B cell (primary cell): ENCODE data around the gene KCNJ1. TPM values are rescaled to one million over a fixed set of nuclear protein-coding genes. Genes with fewer than 3 reads are reported as not detected.

ENCODE experiments used
- ATAC-seq: fragments of 200-7000 bp; cut with Tn5 transposase; one replicate; pipeline ENCODE4 v1.10.0; 2021; ENCODE audit warnings: low read depth, mild to moderate bottlenecking, moderate number of reproducible peaks, moderate library complexity
- CTCF ChIA-PET: fragments of 350-600 bp; sonication (Branson Sonifier 250); formaldehyde crosslinking; loops from one replicate; lab custom pipeline; 2021; ENCODE audit warnings: antibody characterized with exemption, inconsistent platforms; lab: Charles Lee
- POLR2A ChIA-PET: fragments of 350-600 bp; sonication (Branson Sonifier 250); formaldehyde crosslinking; loops from one replicate; lab custom pipeline; 2021; ENCODE audit warnings: antibody characterized with exemption; lab: Charles Lee
- DNase-seq: peaks from one replicate; pipeline ENCODE4 v3.0.0; 2013
- H2AFZ ChIP-seq: 2 replicates; pipeline ENCODE4 v1.6.1; 2012; ENCODE audit warnings: mild to moderate bottlenecking, low read depth, low read length; ENCODE audit not compliant: insufficient read depth, poor library complexity, severe bottlenecking
- H3K27ac ChIP-seq, 2 donors: 1 replicate in 1 of 2; 2 replicates in 1 of 2; pipeline ENCODE4 v1.5.1; 2012 to 2013; ENCODE audit warnings: low read length in 2 of 2, mild to moderate bottlenecking in 2 of 2, moderate library complexity in 1 of 2
- H3K27me3 ChIP-seq, 4 experiments: fragments of 200-600 bp in 1 of 4; sonication (generic) in 1 of 4; replicated peaks in 1 of 4; 1 replicate in 2 of 4; 2 replicates in 2 of 4; pipeline versions ENCODE4 v1.6.1 to v1.7.0; 2013 to 2016; ENCODE audit warnings: low read length in 3 of 4, mild to moderate bottlenecking in 2 of 4, mixed read lengths in 1 of 4, moderate library complexity in 1 of 4; ENCODE audit not compliant: insufficient read depth in 4 of 4, control insufficient read depth in 3 of 4; ENCODE audit errors: control extremely low read depth in 1 of 4
- H3K36me3 ChIP-seq, 2 experiments: replicated peaks in 1 of 2; 1 replicate in 1 of 2; 2 replicates in 1 of 2; pipeline versions ENCODE4 v1.6.1 to v1.7.1; 2013; ENCODE audit warnings: low read length in 1 of 2; ENCODE audit not compliant: insufficient read depth in 2 of 2, control insufficient read depth in 1 of 2; ENCODE audit errors: control extremely low read depth in 1 of 2, extremely low read depth in 1 of 2
- H3K4me1 ChIP-seq, 2 donors: fragments of 200-600 bp in 1 of 2; sonication (generic) in 1 of 2; 1 replicate in 1 of 2; 2 replicates in 1 of 2; pipeline versions ENCODE4 v1.5.1 to v1.6.1; 2013 to 2017; ENCODE audit warnings: low read length in 2 of 2; ENCODE audit not compliant: control insufficient read depth in 2 of 2, insufficient read depth in 2 of 2
- H3K4me2 ChIP-seq: replicated peaks from 2 replicates; pipeline ENCODE3; 2012; ENCODE audit warnings: mild to moderate bottlenecking, low read depth, low read length; ENCODE audit not compliant: poor library complexity, severe bottlenecking
- H3K4me3 ChIP-seq, 5 experiments: fragments of 200-600 bp in 1 of 5; sonication (generic) in 1 of 5; 1 replicate in 3 of 5; 2 replicates in 2 of 5; pipeline versions ENCODE4 v1.5.1 to v1.7.0; 2011 to 2016; ENCODE audit warnings: low read length in 4 of 5, mild to moderate bottlenecking in 4 of 5, low read depth in 2 of 5, control low read depth in 1 of 5, moderate library complexity in 1 of 5; ENCODE audit not compliant: insufficient read depth in 1 of 5; ENCODE audit errors: control extremely low read depth in 1 of 5, extremely low read depth in 1 of 5
- H3K79me2 ChIP-seq: fragments of 200-600 bp; sonication (generic); one replicate; pipeline ENCODE4 v1.6.0; 2016; ENCODE audit warnings: low read length; ENCODE audit not compliant: control insufficient read depth, insufficient read depth
- H3K9ac ChIP-seq: fragments of 200-600 bp; sonication (generic); 2 replicates; pipeline ENCODE4 v1.6.1; 2017; ENCODE audit warnings: mild to moderate bottlenecking, low read length, moderate library complexity
- H3K9me3 ChIP-seq, 3 donors: one replicate each; pipeline versions ENCODE4 v1.6.1 to v1.7.1; 2013; ENCODE audit warnings: low read length in 2 of 3; ENCODE audit not compliant: control insufficient read depth in 2 of 3, insufficient read depth in 1 of 3; ENCODE audit errors: control extremely low read depth in 1 of 3
- H4K20me1 ChIP-seq: 2 replicates; pipeline ENCODE4 v1.6.0; 2012; ENCODE audit warnings: mild to moderate bottlenecking, low read length; ENCODE audit not compliant: insufficient read depth, control insufficient read depth, poor library complexity, severe bottlenecking
- H3K27ac Mint-ChIP-seq: one replicate; pipeline ENCODE4 v1.8.0; 2021; ENCODE audit warnings: mixed read lengths
- H3K27me3 Mint-ChIP-seq: one replicate; pipeline ENCODE4 v1.8.0; 2021; ENCODE audit warnings: mixed read lengths
- H3K4me1 Mint-ChIP-seq: one replicate; pipeline ENCODE4 v1.8.0; 2021; ENCODE audit warnings: mixed read lengths
- H3K4me3 Mint-ChIP-seq: one replicate; pipeline ENCODE4 v1.8.0; 2021; ENCODE audit warnings: mixed read lengths
- H3K9me3 Mint-ChIP-seq: one replicate; pipeline ENCODE4 v1.8.0; 2022; ENCODE audit warnings: mixed read lengths; ENCODE audit not compliant: insufficient read depth
- CTCF ChIP-seq: fragments of 200-600 bp; IDR thresholded peaks from one replicate; pipeline ENCODE4 v1.8.0; 2022; ENCODE audit warnings: antibody characterized with exemption, mild to moderate bottlenecking
- EZH2 ChIP-seq: IDR thresholded peaks from 2 replicates; pipeline ENCODE4 v1.6.1; 2012; ENCODE audit warnings: borderline replicate concordance, low read depth, mild to moderate bottlenecking, moderate library complexity, low read length; ENCODE audit not compliant: insufficient read depth, poor library complexity, severe bottlenecking
- WGBS: methylation state at CpG from one replicate; pipeline ENCODE4 v1.1.5; 2013; ENCODE audit warnings: missing lambda C conversion rate; ENCODE audit not compliant: insufficient coverage; 5-methylcytosine and 5-hydroxymethylcytosine counted together
- intact Hi-C: fragments of 100-400 bp; cut with micrococcal nuclease; formaldehyde crosslinking; loops from one replicate; pipeline ENCODE4 v1.10.0; 2022
- polyA plus RNA-seq: library from polyadenylated mRNA; depleted of rRNA; stranded (reverse); fragments of >200 nt; gene quantifications from 2 replicates; pipeline ENCODE4 v1.2.3, GENCODE V29; 2012
- total RNA-seq, 2 donors: library from RNA; stranded (reverse); fragments of 120-200 nt in 1 of 2; gene quantifications; 1 replicate in 1 of 2; 2 replicates in 1 of 2; pipeline versions ENCODE4 v1.2.3 to v1.2.4, GENCODE V29; 2013 to 2022

The KCNJ1 gene
- total and polyA plus RNA-seq, 2 donors (not counting 1 experiment from before 2014, with no cell fraction given) = not detected

GRCh38 chr11:128862908-128863660 lies 4.0 kb downstream of the KCNJ1 start:
- TF ChIP-seq CTCF (no peak), EZH2 (no peak)
- ChIA-PET POLR2A (no interaction called here), CTCF (interaction anchor here (1.4 to 26.5 kb wide), 7 partner anchors 17 to 706 kb away, joined by 3 to 417 read pairs (median 9); no protein-coding TSS in a partner anchor)
- no peak overlapping the region for H3K27ac Mint-ChIP-seq
- Histone ChIP-seq H3K4me1 (peaks cover 9 to 17% of the 10 kb centered on the region in 2 donors), H3K36me3 (no peaks in the 10 kb centered on the region), H3K9me3 (peaks cover 0 to 5% (median 0%) of the 10 kb centered on the region in 3 donors), H2AFZ (no peak overlapping the region), H4K20me1 (no peaks in the 10 kb centered on the region), H3K27me3 (no peaks in the 10 kb centered on the region), H3K79me2 (no peaks in the 10 kb centered on the region), H3K27ac (no peak overlapping the region), H3K4me3 (no peak overlapping the region), H3K4me2 (no peak overlapping the region), H3K9ac (no peak overlapping the region)
- H3K9me3 Mint-ChIP-seq = no peaks in the 10 kb centered on the region
- H3K27me3 Mint-ChIP-seq = peaks cover 3% of the 10 kb centered on the region
- no peak for DNase-seq
- 46% methylated on average over 3 of the region's 4 CpGs for WGBS
- intact Hi-C loops = loop anchor here (10.0 kb wide), 1 partner anchor 828 kb away; no protein-coding TSS in a partner anchor
- no peak overlapping the region for H3K4me3 Mint-ChIP-seq
- H3K4me1 Mint-ChIP-seq = peaks cover 16% of the 10 kb centered on the region
- ATAC-seq = no peak

- no peak for TF ChIP-seq EZH2
- no peak for TF ChIP-seq CTCF
- Histone ChIP-seq H3K4me2 (no peak overlapping the region), H3K27ac (no peak overlapping the region), H4K20me1 (no peaks in the 10 kb centered on the region), H3K36me3 (no peaks in the 10 kb centered on the region), H3K79me2 (no peaks in the 10 kb centered on the region), H3K4me3 (no peak overlapping the region), H3K9me3 (peaks cover 0 to 5% (median 0%) of the 10 kb centered on the region in 3 donors), H3K27me3 (no peaks in the 10 kb centered on the region), H3K9ac (no peak overlapping the region), H2AFZ (no peak overlapping the region), H3K4me1 (peaks cover 9 to 17% of the 10 kb centered on the region in 2 donors)
- Mint-ChIP-seq H3K4me3 (no peak overlapping the region), H3K27me3 (peaks cover 3% of the 10 kb centered on the region), H3K9me3 (no peaks in the 10 kb centered on the region), H3K27ac (no peak overlapping the region), H3K4me1 (peaks cover 16% of the 10 kb centered on the region)
- CTCF ChIA-PET = interaction anchor here (1.4 to 26.5 kb wide), 6 partner anchors 16 to 705 kb away, joined by 3 to 417 read pairs (median 25); no protein-coding TSS in a partner anchor
- POLR2A ChIA-PET = no interaction called here
- intact Hi-C loops = loop anchor here (10.0 kb wide), 1 partner anchor 828 kb away; no protein-coding TSS in a partner anchor
- no peak for DNase-seq
- WGBS = 87% methylated on average over 6 of the region's 9 CpGs
- no peak for ATAC-seq
These were observed 4.7 kb downstream of the KCNJ1 start for GRCh38 chr11:128862406-128862805.
